ENCODE data around the gene ATG10. TPM values are rescaled to one million over a fixed set of nuclear protein-coding genes. Genes with fewer than 3 reads are reported as not detected.
A peak's percentile ranks its signal among the peaks of the same experiment; 100 is the strongest.

ATG10 gene
- total RNA-seq, 2 donors from 2014 or later = 6.8 to 8.2 TPM

- Histone ChIP-seq H3K4me1 (peaks cover 5% of the 10 kb centered on the region), H3K9ac (ENCODE audit: low read depth in 2 of 2, low read length in 2 of 2) (peak overlapping the region; percentile 28 to 89), H3K36me3 (peaks cover 10% of the 10 kb centered on the region), H3K27ac (peak overlapping the region; percentile 45), H3K9me3 (no peaks in the 10 kb centered on the region), H3K4me3 (peak overlapping the region; percentile 79), H3K27me3 (no peaks in the 10 kb centered on the region)
- no peak for TF ChIP-seq CTCF (IDR thresholded peaks at IDR 0.05)
- no peak for DNase-seq
- intact Hi-C loops (cut with DNase I) = no loop called here
These were observed 307.0 kb downstream of the ATG10 start for GRCh38 chr5:82278711-82279370.

- Histone ChIP-seq H3K9ac (ENCODE audit: low read depth in 2 of 2, low read length in 2 of 2) (no peak overlapping the region), H3K4me1 (no peaks in the 10 kb centered on the region), H3K4me3 (no peak overlapping the region), H3K36me3 (no peaks in the 10 kb centered on the region), H3K9me3 (no peaks in the 10 kb centered on the region), H3K27me3 (no peaks in the 10 kb centered on the region), H3K27ac (no peak overlapping the region)
- no peak for TF ChIP-seq CTCF (IDR thresholded peaks at IDR 0.05)
- DNase-seq = no peak
- intact Hi-C loops (cut with DNase I) = no loop called here
These were observed 312.1 kb downstream of the ATG10 start for GRCh38 chr5:82283893-82284292.

- H3K27me3 ChIP-seq = no peaks in the 10 kb centered on the region
- no peak overlapping the region for H3K4me3 ChIP-seq
- H3K36me3 ChIP-seq = no peaks in the 10 kb centered on the region
- DNase-seq = no peak
- no peak overlapping the region for H3K9ac ChIP-seq (ENCODE audit: low read depth in 2 of 2, low read length in 2 of 2)
- no peaks in the 10 kb centered on the region for H3K9me3 ChIP-seq
- intact Hi-C loops (cut with DNase I) = no loop called here
- H3K27ac ChIP-seq = no peak overlapping the region
- no peak for TF ChIP-seq CTCF (IDR thresholded peaks at IDR 0.05)
- H3K4me1 ChIP-seq = no peaks in the 10 kb centered on the region
These were observed 313.4 kb downstream of the ATG10 start for GRCh38 chr5:82285206-82285605.

GRCh38 chr5:82287625-82288024, 315.8 kb downstream of the ATG10 start:
- H3K36me3 ChIP-seq = no peaks in the 10 kb centered on the region
- no peak overlapping the region for H3K4me3 ChIP-seq
- TF ChIP-seq CTCF (IDR thresholded peaks at IDR 0.05) = no peak
- no peaks in the 10 kb centered on the region for H3K27me3 ChIP-seq
- DNase-seq = no peak
- no peak overlapping the region for H3K27ac ChIP-seq
- no peaks in the 10 kb centered on the region for H3K9me3 ChIP-seq
- intact Hi-C loops (cut with DNase I) = no loop called here
- no peak overlapping the region for H3K9ac ChIP-seq (ENCODE audit: low read depth in 2 of 2, low read length in 2 of 2)
- no peaks in the 10 kb centered on the region for H3K4me1 ChIP-seq

GRCh38 chr5:82290005-82290404, 318.2 kb downstream of the ATG10 start:
- no peaks in the 10 kb centered on the region for H3K9me3 ChIP-seq
- H3K36me3 ChIP-seq = no peaks in the 10 kb centered on the region
- no peak overlapping the region for H3K9ac ChIP-seq (ENCODE audit: low read depth in 2 of 2, low read length in 2 of 2)
- intact Hi-C loops (cut with DNase I) = no loop called here
- DNase-seq = no peak
- no peak for TF ChIP-seq CTCF (IDR thresholded peaks at IDR 0.05)
- H3K4me1 ChIP-seq = no peaks in the 10 kb centered on the region
- no peaks in the 10 kb centered on the region for H3K27me3 ChIP-seq
- H3K27ac ChIP-seq = no peak overlapping the region
- no peak overlapping the region for H3K4me3 ChIP-seq

Measured in colonic mucosa (tissue), 4 donors.